ENCODE measurements around the gene PARD3B.

- TF ChIP-seq FOXM1 (IDR thresholded peaks at IDR 0.05; ENCODE audit: borderline replicate concordance) = no peak
- TF ChIP-seq BHLHE40 (IDR thresholded peaks at IDR 0.05; ENCODE audit: borderline replicate concordance) = no peak
- no peak for TF ChIP-seq SP1 (IDR thresholded peaks at IDR 0.05)
- TF ChIP-seq HDGF (IDR thresholded peaks at IDR 0.05; ENCODE audit: borderline replicate concordance) = no peak
- TF ChIP-seq ZNF384 (IDR thresholded peaks at IDR 0.05) = no peak
- no peak for TF ChIP-seq NFRKB (IDR thresholded peaks at IDR 0.05)
- TF ChIP-seq L3MBTL2 (conservative IDR thresholded peaks at IDR 0.05) = no peak
- no peak for TF ChIP-seq SUZ12 (IDR thresholded peaks at IDR 0.05)
- TF ChIP-seq FOXA1 (IDR thresholded peaks at IDR 0.05) = no peak
Observed at GRCh38 chr2:205267323-205267722, 722.0 kb downstream of the PARD3B start.
